Mesothelial cell of epicardium (in vitro differentiated cells): ENCODE measurements around the gene C19orf38. TPM values are rescaled to one million over a fixed set of nuclear protein-coding genes. Genes with fewer than 3 reads are reported as not detected.
A peak's percentile ranks its signal among the peaks of the same experiment; 100 is the strongest.

Experiments
- DNase-seq, 2 experiments: peaks; one replicate each; pipeline ENCODE4 v3.0.0; 2021; ENCODE audit warnings: low spot score in 2 of 2; ENCODE audit not compliant: unreplicated experiment in 2 of 2
- H3K27ac Mint-ChIP-seq: 2 replicates; pipeline ENCODE4 v1.8.0; 2021; ENCODE audit warnings: mixed read lengths
- H3K27me3 Mint-ChIP-seq: 2 replicates; pipeline ENCODE4 v1.8.0; 2021; ENCODE audit warnings: low read depth, mixed read lengths
- H3K36me3 Mint-ChIP-seq: 2 replicates; pipeline ENCODE4 v1.8.0; 2021; ENCODE audit warnings: mixed read lengths
- H3K4me1 Mint-ChIP-seq: 2 replicates; pipeline ENCODE4 v1.8.0; 2021; ENCODE audit warnings: mixed read lengths
- H3K4me3 Mint-ChIP-seq: 2 replicates; pipeline ENCODE4 v1.8.0; 2021; ENCODE audit warnings: mild to moderate bottlenecking, moderate library complexity, mixed read lengths
- H3K9me3 Mint-ChIP-seq: 2 replicates; pipeline ENCODE4 v1.8.0; 2021; ENCODE audit warnings: mixed read lengths
- total RNA-seq: library from RNA; stranded (reverse); gene quantifications from 3 replicates; pipeline ENCODE4 v1.2.1, GENCODE V29; 2021
- TF ChIP-seq, protein P1 (sequence below): fragments of 200-600 bp; sonication (generic); IDR thresholded peaks from one replicate; pipeline ENCODE4 v1.5.0; 2021; ENCODE audit warnings: antibody characterized with exemption; ENCODE audit not compliant: unreplicated experiment

Gene C19orf38
- total RNA-seq, 1 donor from 2014 or later: 2.3 TPM

DNA sequence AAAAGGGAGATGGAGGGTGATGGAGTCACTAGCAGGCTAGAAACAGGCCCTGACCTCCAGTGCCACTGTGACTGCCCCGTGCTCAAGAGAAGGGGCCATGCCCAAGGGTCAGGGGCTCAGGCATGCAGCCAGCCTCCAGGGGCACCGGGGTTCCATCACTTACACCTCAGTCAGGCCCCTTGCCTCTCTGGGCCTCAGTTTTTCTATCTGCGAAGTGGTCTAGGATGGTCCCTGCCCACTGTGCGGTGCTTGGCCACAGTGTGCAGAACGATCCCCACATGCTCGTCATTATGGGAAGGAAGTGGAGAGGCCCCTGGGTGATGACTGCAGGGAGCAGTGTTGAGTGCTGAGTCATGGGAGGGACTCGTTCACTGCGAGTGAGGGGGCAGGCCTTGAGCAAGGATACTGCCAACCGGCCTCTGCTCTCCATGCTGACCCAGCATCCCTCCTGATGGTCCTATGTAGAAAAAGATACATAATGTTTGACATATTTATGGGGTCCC lies 35.3 kb upstream of the C19orf38 start:
- Mint-ChIP-seq H3K27me3 (no peaks in the 10 kb centered on the region), H3K4me1 (peaks cover 8% of the 10 kb centered on the region), H3K9me3 (peaks cover 3% of the 10 kb centered on the region), H3K27ac (peak overlapping the region; percentile 61), H3K4me3 (no peak overlapping the region), H3K36me3 (peaks cover 27% of the 10 kb centered on the region)
- DNase-seq: no peak
- TF ChIP-seq, protein P1, sequence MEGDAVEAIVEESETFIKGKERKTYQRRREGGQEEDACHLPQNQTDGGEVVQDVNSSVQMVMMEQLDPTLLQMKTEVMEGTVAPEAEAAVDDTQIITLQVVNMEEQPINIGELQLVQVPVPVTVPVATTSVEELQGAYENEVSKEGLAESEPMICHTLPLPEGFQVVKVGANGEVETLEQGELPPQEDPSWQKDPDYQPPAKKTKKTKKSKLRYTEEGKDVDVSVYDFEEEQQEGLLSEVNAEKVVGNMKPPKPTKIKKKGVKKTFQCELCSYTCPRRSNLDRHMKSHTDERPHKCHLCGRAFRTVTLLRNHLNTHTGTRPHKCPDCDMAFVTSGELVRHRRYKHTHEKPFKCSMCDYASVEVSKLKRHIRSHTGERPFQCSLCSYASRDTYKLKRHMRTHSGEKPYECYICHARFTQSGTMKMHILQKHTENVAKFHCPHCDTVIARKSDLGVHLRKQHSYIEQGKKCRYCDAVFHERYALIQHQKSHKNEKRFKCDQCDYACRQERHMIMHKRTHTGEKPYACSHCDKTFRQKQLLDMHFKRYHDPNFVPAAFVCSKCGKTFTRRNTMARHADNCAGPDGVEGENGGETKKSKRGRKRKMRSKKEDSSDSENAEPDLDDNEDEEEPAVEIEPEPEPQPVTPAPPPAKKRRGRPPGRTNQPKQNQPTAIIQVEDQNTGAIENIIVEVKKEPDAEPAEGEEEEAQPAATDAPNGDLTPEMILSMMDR: no peak

DNA sequence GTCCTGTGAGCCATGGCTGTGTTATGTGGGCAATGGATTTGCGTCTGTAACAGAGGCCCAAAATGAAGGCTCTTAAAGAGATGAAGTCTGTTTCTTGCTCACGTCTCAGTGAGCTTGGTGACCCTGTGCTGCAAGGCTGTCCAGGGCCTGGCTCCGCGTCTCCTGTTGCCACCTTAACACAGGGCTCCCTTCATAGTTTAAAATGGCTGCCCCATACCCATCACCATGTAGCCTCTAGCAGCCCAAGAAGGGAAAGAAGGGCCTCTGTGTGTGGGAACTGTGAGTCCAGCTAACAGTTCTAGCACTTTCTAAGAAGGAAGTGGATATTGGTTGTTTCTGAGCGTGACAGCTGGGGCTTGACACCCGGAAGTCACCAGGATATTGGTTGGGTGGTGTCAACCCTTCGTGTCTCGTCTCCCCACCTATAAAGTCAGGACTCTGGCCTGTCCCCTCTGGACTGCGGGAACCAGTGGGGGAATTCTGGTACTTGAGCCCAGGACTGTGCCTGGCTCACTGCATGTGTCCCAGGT lies 33.1 kb upstream of the C19orf38 start:
- DNase-seq: no peak
- TF ChIP-seq, protein P1: no peak
- peaks cover 8% of the 10 kb centered on the region for H3K4me1 Mint-ChIP-seq
- no peak overlapping the region for H3K27ac Mint-ChIP-seq
- no peaks in the 10 kb centered on the region for H3K27me3 Mint-ChIP-seq
- no peak overlapping the region for H3K4me3 Mint-ChIP-seq
- no peaks in the 10 kb centered on the region for H3K9me3 Mint-ChIP-seq
- H3K36me3 Mint-ChIP-seq: peaks cover 22% of the 10 kb centered on the region

DNA sequence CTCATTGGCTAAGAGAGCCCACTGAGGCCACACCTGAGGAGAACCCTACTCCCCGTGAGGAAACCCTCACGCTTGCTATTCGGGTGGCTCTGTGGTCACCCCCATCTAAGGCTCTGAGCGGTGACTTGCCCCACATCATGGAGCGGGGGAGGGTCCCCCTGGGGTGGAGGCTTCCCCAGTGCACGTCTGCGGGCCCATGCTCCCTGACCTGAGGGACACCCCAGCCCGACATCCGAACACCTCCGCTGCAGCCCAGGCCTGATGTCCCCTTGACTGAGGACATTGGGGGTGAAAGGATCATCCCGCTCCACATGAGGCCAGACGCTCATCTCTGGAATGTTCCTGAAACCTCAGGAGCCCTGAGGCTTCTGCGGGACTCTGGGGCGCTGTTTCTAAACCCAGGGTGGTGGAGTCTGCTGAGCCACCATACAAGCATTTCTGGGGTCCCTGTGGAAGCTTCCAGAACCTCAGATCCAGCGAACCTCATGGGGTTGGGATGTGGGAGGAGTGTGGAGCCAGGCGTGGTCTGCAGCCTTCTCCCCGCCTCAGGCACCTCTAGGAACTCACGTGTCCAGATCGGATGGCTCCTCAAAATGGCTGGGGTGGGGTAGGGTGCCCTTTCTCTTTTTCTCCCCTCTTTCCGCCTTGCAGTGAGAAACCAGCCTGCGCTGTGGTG lies 32.1 kb upstream of the C19orf38 start:
- TF ChIP-seq, protein P1: no peak
- Mint-ChIP-seq H3K9me3 (no peaks in the 10 kb centered on the region), H3K4me1 (peaks cover 8% of the 10 kb centered on the region), H3K27ac (peak overlapping the region; percentile 96), H3K4me3 (peak overlapping the region; percentile 64), H3K27me3 (no peaks in the 10 kb centered on the region), H3K36me3 (peaks cover 31% of the 10 kb centered on the region)
- DNase-seq: no peak

DNA sequence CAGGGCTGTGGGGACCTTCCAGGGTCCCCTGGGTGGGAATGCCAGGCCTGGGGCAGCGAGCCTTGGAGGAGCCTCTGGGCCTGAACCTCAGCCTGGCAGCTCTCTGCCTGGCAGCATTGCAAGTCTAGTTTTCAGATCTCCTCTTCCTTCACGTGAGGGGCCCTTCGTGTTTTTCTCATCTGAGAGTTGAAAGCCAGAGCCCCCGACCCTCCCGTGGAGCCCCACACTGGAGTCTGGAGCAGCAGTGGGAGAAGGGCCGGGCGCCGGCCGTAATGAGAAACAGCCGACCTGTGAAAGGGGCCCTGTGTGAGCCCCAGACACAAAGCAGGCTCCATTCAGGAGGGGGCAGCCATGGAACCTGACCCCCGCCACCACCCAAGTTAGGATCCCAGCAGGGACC lies 31.5 kb upstream of the C19orf38 start:
- Mint-ChIP-seq H3K4me3 (peak overlapping the region; percentile 64), H3K36me3 (peaks cover 33% of the 10 kb centered on the region), H3K27me3 (no peaks in the 10 kb centered on the region), H3K9me3 (no peaks in the 10 kb centered on the region), H3K27ac (peak overlapping the region; percentile 96), H3K4me1 (peaks cover 8% of the 10 kb centered on the region)
- no peak for DNase-seq
- TF ChIP-seq, protein P1: no peak

DNA sequence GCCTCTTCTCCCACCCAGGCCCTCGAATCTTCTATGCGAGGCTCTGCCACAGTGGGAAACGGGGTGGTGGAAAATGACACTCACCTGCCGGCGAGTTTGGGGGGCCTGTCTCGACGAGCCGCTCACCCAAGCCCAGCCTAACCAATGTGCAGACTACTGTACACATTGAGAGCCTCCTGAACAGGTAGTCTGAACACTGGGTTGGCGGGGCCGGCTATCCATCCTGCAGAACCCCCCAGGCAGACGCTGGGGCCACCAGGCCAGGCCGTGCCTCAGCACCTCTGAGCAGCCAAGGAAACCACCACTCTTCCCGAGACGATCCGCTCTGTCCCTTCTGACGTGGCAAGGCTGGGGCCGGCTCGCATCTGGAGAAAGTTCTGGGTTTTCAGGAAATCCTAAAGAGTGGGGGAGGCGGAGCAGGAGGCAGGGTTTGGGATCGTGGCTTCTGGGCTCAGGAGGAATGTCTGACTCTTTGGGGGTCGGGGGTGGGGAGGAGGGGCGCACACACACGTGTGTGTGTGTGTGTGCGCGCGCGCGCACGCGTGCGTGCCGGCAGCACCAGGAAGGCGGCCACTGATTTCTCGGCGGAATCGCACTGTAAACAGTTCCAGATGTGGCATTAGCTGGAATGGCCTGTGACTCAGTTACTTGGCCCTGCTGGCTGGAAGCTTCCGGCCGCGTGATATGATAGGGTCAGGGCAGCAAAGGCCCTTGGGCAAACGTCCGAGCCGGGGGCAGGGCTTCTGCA lies 30.8 kb upstream of the C19orf38 start:
- peaks cover 8% of the 10 kb centered on the region for H3K4me1 Mint-ChIP-seq
- peak overlapping the region; percentile 96 for H3K27ac Mint-ChIP-seq
- DNase-seq: peak in 1 of 2 experiments; percentile 45
- no peaks in the 10 kb centered on the region for H3K9me3 Mint-ChIP-seq
- no peaks in the 10 kb centered on the region for H3K27me3 Mint-ChIP-seq
- peaks cover 35% of the 10 kb centered on the region for H3K36me3 Mint-ChIP-seq
- TF ChIP-seq, protein P1: no peak
- H3K4me3 Mint-ChIP-seq: peak overlapping the region; percentile 64
